NCI-H2107 treated with DMSO at 0.1 percent for 48 hours (cell line): ENCODE measurements around the gene RASSF10.

Source experiments
- DNase-seq: peaks from one replicate; lab custom pipeline; 2025; ENCODE audit not compliant: unreplicated experiment; lab: John Stamatoyannopoulos, UW

RASSF10 gene

DNA sequence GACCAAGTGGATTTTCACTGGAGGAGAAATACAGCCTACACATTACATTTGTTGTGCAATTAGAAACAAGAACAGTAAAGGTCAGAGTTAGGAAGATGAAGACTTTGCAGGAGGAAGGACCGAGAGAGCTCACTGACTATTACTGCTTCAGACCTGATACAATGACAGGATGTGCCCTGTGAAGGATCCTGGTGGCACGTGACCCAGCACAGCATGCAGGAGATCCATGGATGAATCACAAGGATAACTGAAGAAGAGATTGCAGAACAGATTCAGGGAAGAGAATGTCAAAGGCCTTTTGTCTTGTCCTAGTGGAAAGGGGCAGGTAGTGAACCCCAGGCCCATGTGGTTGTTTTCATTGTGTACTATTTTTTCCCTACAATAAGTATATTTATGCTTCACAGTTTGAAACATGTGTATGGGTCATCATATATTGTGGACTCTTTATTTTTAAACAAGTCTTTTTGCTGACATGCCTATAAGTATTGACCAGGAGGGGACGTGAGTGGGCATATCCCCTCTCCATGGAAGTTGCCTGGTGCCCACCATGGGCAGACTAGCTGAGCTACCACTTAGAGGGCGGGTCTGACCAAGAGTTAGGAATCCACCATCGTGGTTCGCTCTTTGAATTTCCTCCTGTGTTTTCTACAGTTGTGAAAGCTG, 44.3 kb downstream of the RASSF10 start:
- DNase-seq, result no peak

DNA sequence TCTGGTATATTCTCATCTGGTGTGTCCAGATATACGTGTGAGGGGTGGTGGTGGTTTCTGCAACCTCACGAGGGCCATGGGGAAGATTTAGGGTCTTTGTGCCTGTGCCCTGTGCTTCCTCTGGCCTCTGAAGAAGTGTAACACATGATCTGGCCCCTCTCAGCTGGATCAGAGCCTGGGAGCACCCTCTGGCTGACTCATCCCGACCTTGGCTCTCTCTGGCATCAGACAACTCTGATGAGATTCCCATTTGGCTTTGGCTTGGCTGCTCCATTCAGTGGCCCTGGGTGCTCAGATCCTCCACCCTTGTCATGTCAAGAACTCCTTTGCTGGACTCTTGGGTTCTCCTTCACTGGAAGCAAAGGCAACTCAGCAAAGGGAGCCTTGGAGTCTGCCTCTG, 45.2 kb downstream of the RASSF10 start:
- DNase-seq, result no peak

DNA sequence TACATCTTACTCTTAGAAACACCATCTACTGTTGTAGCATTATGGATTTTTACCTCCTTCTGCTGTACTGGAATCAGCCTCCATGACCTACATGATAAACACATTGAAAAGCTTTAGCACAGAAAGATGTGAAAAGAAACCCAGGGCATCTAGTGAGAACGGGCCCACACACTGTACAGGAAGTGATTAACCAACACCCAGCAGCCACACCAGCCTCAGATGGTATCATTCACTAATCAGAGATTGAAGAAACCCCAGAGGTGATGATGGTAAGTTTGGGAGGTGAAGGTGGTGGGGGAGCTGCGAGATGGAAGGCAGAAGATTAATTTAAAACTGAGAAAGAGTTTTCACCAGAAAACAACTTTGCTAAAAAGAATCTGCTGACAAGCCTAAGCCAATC, 46.1 kb downstream of the RASSF10 start:
- no peak for DNase-seq

DNA sequence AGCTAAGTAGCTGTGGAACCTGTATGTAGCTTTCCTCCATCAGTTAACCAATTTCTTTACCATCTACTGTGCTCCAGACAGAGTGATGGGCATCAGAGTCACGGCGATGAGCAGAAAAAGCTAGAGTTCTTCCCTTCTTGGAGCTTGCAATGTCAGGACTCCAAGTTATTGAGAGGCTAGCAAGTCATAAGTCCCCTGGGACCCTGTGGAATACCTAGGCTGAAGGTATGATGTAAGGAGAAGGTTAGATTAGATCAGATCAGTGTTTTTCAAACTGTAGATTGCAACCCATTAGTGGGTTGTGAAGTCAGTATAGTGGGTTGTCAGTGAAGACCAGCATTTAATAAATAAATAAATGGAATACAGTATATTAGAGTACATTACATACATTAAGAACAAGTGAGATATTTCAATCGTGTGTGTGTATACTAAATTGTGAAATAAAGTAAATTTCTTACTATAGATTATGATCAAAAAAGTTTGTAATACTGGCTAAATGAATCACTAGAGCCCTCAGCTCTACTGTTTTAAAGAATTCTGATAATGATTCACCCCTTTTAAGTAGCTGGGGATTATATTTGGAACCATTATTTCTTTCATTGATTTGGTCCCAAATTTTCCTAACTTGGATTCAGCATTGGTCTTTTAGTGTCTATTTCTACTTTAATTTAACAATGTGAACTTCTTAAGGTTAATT, 52.3 kb downstream of the RASSF10 start:
- DNase-seq, result no peak
